Embryonic facial prominence (tissue), 1 donor: Measurements from ENCODE around the gene INPP1.
"Not testable (repeated sequence)": the region's sequence is repeated elsewhere in the genome, so short reads cannot be mapped to it uniquely, and the experiment has no call there.

Source experiments
- DNase-seq: peaks from one replicate; pipeline ENCODE4 v3.0.0-alpha.2; 2016; ENCODE audit errors: extremely low spot score

INPP1 gene, protein sequence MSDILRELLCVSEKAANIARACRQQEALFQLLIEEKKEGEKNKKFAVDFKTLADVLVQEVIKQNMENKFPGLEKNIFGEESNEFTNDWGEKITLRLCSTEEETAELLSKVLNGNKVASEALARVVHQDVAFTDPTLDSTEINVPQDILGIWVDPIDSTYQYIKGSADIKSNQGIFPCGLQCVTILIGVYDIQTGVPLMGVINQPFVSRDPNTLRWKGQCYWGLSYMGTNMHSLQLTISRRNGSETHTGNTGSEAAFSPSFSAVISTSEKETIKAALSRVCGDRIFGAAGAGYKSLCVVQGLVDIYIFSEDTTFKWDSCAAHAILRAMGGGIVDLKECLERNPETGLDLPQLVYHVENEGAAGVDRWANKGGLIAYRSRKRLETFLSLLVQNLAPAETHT

DNA sequence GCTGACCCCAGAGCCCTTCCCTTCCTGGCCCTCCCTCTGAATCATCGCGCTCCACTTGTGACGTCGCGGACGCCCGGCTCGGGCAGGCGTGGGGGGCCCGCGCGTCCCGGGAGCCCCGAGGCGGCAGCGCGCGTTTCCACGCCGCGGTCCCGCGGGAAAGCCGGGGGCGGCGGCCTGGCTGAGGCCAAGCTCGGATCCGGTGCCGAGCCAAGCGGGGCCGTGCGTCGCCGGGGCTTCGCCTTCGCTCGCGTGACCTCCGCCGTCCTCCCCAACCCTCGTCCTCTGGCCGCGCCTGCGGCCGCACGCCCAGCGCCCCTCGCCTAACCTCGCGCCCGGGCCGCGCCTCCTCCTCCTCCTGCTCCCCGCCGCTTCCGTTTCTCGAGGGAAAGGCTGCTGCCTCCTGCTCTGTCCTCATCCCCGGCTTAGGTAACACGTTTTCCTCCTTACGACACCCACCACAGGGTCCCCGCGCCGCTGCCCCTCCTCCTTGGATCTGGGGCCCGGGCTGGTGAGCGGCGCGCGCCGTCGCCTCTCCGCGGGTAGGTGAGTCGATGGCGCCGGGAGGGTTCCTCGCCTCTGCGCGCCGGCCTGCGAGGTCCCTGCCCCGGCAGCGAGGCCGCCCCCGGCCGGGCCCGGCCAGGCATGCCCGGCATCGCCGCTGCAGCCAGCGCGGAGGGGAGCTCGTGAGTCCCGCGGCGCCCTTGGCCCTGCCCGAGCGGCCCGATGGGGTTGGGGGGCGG is at the start of gene INPP1:
Gene INPP1, plus strand, starts transcription at position 54 of the 740 bp plus-strand sequence. CDS start 16,514 bp downstream, outside the sequence.
- DNase-seq: no peak

DNA sequence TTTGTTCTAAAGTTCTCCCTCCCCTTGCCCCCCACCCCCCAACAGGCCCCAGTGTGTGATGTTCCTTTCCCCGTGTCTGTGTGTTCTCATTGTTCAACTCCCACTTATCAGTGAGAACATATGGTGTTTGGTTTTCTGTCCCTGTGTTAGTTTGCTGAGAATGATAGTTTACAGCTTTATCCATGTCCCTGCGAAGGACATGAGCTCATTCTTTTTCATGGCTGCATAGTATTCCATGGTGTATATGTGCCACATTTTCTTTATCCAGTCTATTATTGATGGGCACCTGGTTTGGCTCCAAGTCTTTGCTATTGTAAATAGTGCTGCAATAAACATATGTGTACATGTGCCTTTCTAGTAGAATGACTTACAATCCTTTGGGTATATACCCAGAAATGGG is 45.5 kb upstream of the INPP1 start:
- DNase-seq: not testable (repeated sequence)

DNA sequence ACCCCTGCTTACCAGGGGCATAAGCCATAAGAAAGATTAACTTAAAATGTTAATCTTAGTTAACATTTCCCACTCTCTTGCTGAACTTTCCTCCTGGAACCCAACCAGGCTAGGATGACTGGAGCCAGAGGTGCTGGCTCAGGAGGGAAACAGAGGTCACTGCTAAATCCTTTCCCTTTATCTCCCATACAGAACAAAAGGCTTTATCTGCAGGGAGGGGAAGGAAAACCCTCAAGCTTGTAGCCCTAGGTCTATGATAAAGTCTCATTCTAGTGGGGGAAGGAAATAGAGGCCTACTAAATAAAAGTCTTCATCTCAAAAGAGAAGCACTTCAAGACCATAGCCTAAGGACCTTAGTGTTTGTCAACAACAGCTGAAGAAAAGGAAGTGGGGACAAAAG is 42.4 kb upstream of the INPP1 start:
- no peak for DNase-seq

DNA sequence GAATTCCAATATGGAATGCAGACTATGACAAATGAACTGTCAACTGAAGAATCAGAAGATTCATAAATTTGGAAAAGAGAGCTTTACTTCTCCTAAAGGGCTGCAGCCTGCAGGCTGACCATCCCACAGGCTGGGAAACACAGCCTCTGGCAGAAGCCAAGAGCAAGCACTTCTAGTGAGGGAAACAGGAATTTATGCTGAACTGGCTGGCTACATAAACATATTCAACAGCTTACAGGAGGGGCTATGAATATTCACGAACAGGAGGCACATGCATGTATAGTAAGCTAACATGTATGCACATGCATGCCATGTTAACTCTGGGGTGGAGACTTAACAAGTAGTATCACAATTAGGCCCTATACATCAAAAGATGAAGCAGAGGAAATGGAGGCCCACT is 41.3 kb upstream of the INPP1 start:
- no peak for DNase-seq

DNA sequence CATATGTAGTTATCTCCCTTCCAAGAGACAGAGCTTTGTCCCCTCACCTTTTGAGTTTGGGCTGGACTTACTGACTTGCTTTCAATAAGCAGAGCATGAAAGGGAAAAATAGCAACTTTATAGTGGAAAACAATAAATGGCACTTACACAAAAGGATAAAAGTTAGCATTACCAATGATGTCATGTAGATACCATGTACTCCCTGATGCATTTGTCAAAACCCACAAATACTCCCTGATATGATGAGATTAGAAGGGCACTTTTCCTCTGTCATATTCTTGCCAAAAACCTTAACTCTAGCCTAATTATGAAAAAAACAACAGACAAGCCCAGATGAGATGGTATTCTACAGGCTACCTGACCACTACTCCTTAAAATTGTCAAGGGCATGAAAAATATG is 39.7 kb upstream of the INPP1 start:
- DNase-seq: no peak

DNA sequence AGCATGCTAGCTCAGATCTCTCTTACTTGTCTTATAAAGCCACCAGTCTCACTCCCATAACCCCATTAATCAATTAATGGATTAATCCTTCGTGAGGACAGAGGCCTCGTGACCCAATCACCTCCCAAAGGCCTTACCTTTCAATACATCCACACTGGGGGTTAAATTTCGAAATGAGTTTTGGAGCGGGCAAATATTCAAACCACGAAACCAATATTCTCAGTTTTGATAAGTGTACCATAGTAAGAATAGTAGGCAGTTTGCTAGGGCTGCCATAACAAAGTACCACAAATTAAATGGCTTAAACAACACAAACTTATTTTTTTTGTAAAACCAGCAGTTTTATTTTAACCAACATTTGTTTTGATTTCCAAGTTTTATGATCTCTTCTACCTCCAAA is 39.0 kb upstream of the INPP1 start:
- DNase-seq: no peak

DNA sequence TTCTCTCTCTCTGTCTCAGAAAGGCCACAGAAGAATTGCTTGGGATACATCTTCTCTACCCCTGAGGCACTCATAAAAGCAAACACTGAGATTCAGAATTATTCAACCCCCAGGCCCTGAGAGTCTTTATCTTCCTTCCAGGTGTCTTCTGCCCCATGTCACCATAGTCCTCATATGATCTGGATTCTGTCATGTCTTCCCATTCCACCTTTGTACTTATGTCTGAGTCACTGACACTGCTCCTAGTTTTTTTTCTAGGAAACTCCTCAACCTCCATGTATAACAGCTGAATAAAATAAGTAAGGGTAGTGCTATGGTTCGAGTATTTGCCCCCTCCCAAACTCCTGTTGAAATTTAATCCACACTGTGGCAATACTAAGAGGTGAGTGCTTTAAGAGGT is 35.4 kb upstream of the INPP1 start:
- no peak for DNase-seq

DNA sequence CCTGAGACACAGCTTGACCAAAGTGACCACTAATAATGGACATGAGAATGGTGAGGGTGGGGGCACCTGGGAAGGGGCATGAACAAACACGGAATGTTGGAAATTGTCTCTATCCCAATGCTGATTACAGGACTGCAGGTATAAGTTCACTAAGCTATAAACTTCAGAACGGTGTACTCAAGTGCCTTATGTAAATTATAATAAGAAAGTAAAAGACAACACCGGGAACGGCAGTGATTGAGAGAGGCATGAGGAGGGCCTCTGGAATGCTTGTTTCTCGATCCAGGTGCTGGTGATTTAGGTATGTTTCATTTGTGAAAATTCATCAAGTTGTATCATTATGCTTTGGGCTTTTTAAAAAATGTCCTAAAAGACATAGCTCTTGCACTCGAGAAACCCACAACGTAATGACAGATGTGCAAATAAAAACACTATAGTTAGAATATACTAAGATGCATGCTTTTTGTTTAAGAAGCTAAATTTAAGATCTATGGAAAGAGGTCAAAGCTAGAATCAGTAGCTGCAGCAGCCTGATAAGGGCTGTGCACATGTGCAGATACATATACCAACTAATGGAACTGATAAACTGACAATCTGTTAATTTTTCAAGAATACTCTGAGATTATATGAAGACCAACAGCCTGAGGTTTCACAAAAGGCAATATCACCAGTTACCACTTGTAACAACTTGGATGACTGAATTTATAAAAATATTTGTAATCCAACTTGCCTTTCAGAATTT is 31.3 kb upstream of the INPP1 start:
- DNase-seq: no peak

DNA sequence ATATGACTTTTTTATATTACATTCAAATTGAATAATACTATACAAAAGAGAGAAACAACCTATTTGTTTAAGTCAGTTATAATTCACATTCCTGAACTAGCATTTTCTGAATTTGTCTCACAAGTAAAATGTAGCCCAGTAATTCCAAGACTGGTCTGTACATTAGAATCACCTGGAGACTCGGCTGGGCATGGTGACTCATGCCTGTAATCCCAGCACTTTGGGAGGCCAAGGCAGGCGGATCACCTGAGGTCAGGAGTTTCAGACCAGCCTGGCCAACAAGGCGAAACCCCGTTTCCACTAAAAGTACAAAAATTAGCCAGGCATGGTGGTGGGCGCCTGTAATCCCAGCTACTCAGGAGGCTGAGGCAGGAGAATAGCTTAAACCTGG is 30.8 kb upstream of the INPP1 start:
- DNase-seq: not testable (repeated sequence)

DNA sequence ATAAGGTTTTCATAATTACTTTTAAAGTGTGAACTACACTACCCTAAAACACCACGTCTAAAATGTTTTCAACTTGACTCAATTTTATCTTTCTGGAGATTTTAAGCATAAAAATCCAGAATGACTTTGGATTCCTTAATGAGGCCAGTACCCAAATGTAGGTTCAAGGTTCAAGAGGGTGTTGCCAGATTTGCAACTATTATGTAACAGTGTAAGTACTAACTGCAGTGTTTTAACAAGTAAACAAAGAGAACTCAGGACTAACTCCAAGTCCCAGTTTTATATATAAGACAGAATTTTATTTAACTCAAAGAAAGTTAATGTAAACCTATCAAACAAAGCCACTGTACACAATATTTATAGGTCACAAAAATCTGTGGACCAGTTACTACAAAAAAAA is 29.5 kb upstream of the INPP1 start:
- DNase-seq: no peak

DNA sequence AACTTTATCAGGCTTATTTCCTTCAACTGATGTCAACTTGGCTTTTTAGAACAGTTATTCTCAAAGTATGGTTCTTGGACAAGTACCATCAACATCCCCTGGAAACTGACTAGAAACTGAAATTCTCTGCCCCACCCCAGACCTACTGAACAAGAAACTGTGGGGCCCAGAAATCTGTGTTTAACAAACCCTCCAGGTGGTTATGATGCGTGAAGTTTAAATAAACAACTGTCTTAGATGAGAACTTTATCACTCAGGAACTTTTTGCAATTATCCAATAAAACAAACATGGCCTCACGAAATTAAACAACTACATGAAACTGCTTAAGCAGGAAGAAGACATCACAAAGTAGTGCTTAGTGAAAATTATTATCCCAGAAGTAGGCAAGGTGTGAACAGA is 28.1 kb upstream of the INPP1 start:
- DNase-seq: no peak

DNA sequence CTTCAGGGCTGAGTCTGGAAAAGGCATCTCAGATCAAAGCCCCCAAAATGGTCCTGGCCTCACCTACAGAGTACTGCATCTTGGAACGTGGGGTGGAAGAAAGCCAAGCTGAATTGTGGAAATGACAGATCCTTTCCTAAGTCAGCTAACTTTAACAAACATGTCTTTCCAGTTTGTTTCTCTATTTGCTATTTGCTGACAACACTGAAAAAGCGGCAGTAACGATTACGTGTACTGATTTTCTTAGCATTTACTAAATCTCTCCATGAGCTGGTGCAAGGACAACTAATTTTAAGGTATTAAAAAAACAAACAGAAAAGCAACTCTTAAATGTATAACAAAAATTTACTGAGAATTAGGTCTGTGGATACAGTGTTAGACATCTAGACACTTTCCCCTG is 24.9 kb upstream of the INPP1 start:
- no peak for DNase-seq

DNA sequence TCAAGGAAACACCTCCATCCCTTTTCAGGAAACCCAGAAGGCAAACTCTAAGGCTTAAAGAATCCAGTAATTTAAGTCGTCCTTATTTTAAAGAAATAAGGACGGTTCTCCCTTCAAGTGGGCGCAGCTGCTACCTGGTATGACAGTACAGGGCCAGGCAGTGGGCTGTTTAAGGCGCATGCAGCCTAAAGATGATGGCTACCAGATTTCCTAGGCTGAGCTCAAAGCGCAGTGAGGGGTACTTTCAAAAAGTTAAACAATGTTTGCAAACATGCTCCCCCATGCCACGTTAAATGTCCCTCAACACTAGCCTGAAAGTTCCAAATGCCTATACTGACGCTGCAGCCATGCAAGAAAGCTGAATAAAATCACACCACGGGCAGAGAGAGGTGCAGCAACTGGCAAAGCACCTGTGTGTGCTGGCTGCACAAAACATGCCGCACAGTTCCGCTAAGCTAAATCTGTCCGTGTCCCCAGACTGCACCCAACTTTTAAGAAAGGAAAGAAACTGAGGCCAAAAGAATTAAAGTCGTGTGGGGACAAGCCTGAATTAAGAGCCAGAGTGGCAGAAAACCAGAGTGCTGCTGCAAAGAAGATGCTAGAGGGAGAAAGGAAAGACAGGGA is 24.3 kb upstream of the INPP1 start:
- no peak for DNase-seq

DNA sequence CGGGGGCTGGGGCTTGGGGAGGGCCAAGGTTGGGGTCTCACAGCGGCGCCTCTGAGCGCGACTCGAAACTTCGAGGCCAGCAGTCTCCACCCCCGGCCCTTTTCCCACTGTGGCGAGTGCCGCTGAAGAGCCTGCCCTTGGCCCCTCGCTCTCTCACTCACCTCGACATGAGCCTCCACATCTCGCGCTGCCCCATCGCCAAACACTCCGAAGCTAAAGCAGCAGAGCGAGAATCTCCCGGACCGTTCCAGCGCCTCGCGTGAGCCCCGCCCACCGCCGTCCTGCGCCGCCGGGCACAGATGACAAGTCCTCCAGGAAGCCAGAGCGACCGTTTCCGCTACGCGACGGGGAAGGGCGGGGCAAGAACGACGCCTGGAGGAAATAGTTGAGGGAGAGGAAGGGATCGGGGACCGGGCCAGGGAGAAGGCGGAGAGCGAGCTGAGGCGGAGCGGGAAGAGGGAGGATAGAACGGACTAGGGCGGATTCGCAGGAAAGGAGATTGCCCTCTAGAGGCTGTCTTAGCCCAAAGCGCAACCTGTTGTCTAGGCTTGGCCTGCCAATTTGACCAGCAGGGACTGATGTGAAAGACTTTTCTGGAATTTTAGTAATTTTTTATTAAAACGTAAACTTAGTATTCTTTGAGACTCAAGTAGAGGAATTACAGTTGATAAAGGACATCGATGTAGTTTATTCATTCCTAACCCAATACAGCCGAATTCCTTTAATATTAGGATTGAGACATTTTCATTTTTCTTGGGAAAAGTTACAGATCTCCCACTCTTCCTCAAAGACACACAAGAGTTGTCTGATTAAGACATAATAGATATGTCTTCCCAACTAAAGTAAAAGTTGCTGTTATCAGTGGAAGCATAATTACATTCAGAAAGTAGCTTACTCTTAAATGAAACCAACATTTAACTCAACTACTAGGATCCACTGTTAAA is 23.6 kb upstream of the INPP1 start, which contains the start of gene HIBCH:
Gene HIBCH, minus strand, starts transcription at position 272 of the 944 bp plus-strand sequence. Its CDS starts 76 bp downstream, at position 196.
- DNase-seq: peak; percentile 95

DNA sequence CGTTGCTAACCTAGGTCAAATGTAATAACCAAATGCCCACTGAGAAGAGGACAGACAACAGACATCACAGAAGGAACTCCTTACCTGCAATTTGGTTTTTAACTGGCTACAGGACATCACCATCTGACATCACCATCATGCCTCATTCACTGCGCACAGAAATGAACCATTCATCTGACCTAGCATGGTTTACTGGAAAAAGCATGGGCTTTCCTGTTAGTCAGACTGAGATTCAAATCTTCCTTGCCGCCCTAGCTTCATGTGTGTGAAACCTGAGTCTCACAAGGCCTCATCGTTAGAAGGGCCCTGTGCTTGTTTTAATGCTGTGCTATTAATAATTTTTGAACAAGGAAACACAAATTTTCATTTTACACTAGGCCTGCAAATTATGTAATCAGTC is 22.7 kb upstream of the INPP1 start:
- DNase-seq: no peak

DNA sequence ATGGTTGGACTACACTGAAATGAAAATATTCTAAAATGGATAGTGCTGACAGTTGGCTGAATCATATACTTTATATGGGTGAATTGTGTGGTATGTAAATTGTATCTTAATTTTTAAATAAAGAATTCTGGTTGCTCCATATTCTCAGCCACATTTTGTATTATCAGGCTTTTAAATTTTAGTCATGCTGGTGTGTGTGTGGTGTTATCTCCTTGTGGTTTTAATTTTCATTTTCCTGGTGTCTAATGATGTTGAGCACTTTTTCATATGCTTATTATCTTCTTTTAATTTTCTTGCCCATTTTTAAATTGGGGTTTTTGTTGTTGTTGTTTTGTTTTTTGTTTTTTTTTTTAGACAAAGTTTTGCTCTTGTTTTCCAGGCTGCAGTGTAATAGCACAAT is 20.0 kb upstream of the INPP1 start:
- DNase-seq: no peak

DNA sequence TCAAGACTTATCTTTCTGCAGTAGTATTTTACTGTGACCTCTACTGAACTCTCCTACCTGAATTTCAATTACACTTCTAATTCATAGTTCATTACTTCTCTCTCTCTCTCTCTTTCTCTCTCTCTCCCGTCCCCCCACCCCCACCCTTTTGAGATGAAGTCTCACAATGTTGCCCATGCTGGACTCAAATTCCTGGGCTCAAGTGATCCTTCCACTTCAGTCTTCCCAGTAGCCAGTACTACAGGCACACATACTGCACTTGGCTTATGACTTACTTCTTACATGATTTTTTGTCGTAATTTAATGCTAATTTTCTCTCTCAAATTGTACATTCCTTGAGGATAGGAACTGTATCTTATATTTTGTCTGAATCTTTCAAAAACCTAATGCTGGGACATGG is 17.8 kb upstream of the INPP1 start:
- DNase-seq: no peak

DNA sequence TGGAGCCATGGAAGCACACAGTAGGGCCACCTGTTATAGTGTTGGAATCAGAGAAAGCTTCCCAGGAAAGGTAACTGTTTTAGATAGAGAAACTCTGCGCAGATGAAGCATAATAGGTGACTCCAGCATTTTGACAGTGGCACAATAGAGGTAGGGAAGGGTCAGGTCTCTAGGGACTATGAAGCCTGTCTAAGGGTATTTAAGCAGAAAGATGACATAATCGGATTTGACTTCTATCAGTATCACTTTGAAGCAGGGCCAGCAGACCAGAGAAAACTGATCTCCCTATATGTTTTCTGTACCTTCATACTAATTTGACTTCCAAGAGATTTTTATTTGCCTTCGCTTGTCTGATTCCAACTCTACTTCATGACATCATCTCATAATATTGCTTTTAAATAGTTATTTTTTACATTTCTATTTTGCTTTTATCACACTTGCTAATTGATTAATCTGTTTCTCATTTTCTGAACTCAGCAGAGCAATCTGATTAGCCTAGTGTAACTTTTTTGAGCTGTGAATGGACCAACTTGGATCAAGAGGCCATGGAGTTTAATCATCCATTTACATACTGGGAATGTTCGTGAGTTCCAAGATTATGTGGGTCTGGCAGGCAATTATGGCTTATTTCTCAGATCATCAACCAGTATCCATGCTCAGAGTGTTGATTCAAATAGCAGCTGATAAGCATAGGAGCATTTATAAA is 15.4 kb upstream of the INPP1 start:
- DNase-seq: no peak

DNA sequence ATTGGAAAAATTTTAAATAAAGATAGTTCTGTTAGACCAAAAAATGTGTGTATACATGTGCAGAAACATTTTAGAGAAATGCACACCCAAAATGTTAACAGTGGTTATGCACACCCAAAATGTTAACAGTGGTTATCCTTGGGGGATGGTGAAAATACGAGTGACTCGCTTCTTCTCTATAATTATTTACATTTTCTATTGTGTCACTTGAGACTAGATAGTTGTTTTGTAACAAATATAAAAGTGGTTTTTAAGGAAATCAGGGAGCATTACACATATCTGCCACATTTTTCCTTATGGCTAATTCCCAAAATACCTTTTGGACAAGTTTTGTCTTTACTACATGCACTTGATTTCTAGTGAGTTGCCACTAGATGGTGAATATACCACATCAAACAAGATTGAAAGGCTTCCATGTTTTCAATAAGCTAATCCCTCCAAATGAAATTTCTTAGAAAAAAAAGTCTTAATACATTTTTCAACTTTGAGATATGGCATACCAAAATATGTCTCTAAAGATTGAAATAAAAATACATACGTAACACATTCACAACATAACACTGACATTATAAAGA is 14.7 kb upstream of the INPP1 start:
- no peak for DNase-seq

DNA sequence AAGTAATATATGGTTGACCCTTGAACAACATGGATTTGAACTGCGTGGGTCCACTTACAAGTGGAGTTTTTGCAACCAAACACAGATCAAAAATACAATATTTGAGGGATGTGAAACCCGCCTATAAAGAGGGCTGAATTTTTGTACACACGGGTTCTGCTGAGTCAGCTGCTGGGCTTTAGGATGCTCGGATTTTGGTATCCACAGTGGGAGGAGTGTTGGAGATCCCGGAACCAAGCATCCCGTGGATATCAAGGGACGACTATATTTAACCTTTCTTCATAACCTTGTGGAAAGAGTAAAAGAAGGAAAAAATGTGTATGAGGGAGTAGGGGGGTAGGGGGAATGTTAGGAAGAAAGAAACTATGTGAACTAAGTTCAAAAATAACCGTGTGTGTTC is 10.0 kb upstream of the INPP1 start:
- no peak for DNase-seq
